ENCODE results near the gene IDE. TPM values are rescaled to one million over a fixed set of nuclear protein-coding genes. Genes with fewer than 3 reads are reported as not detected.

The IDE gene
- total RNA-seq, 1 experiment from 2014 or later, result 56.2 TPM

GRCh38 chr10:92552310-92552709 lies 21.6 kb downstream of the IDE start:
- Histone ChIP-seq H3K27me3 (ENCODE audit: low read length) (no peaks in the 10 kb centered on the region), H2AFZ (ENCODE audit: low read length) (no peak overlapping the region), H3K4me1 (ENCODE audit: low read length) (peaks cover 3% of the 10 kb centered on the region), H3K9me3 (ENCODE audit: low read length) (no peaks in the 10 kb centered on the region), H3K27ac (ENCODE audit: low read length) (no peak overlapping the region), H4K20me1 (ENCODE audit: insufficient read depth, low read depth, low read length) (no peaks in the 10 kb centered on the region), H3K36me3 (ENCODE audit: insufficient read depth, low read length) (peaks cover 13% of the 10 kb centered on the region), H3K4me2 (ENCODE audit: low read depth, low read length, poor library complexity, severe bottlenecking) (no peak overlapping the region), H3K9me2 (replicated peaks; ENCODE audit: insufficient read depth, low read length) (no peaks in the 10 kb centered on the region), H3K9ac (ENCODE audit: low read length) (no peak overlapping the region), H3K4me3 (ENCODE audit: low read length) (no peak overlapping the region), H3K79me2 (ENCODE audit: low read length) (peaks cover 40% of the 10 kb centered on the region)
- no peak for DNase-seq

DNA sequence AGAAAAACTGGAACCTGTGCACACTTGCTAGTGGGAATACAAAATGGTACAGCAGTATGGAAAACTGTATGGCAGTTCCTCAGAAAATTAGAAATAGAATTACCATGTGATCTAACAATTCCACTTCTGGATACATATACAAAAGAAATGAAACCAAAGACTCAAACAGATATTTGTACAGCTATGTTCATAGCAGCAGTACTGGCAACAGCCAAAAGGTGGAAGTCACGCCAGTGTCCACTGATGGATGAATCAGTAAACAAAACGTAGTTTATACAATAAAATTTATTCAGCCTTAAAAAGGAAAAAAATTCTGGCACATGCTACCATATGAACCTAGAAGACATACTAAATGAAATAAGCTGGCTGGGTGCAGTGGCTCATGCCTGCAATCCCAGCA lies 23.0 kb downstream of the IDE start:
- Histone ChIP-seq H3K9ac (ENCODE audit: low read length) (no peak overlapping the region), H4K20me1 (ENCODE audit: insufficient read depth, low read depth, low read length) (no peaks in the 10 kb centered on the region), H3K4me3 (ENCODE audit: low read length) (no peak overlapping the region), H3K4me1 (ENCODE audit: low read length) (peaks cover 12% of the 10 kb centered on the region), H3K36me3 (ENCODE audit: insufficient read depth, low read length) (peaks cover 13% of the 10 kb centered on the region), H3K27ac (ENCODE audit: low read length) (no peak overlapping the region), H3K9me2 (replicated peaks; ENCODE audit: insufficient read depth, low read length) (no peaks in the 10 kb centered on the region), H3K9me3 (ENCODE audit: low read length) (no peaks in the 10 kb centered on the region), H3K27me3 (ENCODE audit: low read length) (no peaks in the 10 kb centered on the region), H3K79me2 (ENCODE audit: low read length) (peaks cover 53% of the 10 kb centered on the region), H2AFZ (ENCODE audit: low read length) (no peak overlapping the region), H3K4me2 (ENCODE audit: low read depth, low read length, poor library complexity, severe bottlenecking) (no peak overlapping the region)
- no peak for DNase-seq

GRCh38 chr10:92547676-92548075 lies 26.2 kb downstream of the IDE start:
- Histone ChIP-seq H3K27me3 (ENCODE audit: low read length) (no peaks in the 10 kb centered on the region), H3K9me2 (replicated peaks; ENCODE audit: insufficient read depth, low read length) (no peaks in the 10 kb centered on the region), H3K4me2 (ENCODE audit: low read depth, low read length, poor library complexity, severe bottlenecking) (no peak overlapping the region), H3K9ac (ENCODE audit: low read length) (no peak overlapping the region), H3K36me3 (ENCODE audit: insufficient read depth, low read length) (no peaks in the 10 kb centered on the region), H2AFZ (ENCODE audit: low read length) (no peak overlapping the region), H4K20me1 (ENCODE audit: insufficient read depth, low read depth, low read length) (no peaks in the 10 kb centered on the region), H3K27ac (ENCODE audit: low read length) (no peak overlapping the region), H3K79me2 (ENCODE audit: low read length) (peaks cover 72% of the 10 kb centered on the region), H3K4me3 (ENCODE audit: low read length) (no peak overlapping the region), H3K4me1 (ENCODE audit: low read length) (peaks cover 38% of the 10 kb centered on the region), H3K9me3 (ENCODE audit: low read length) (no peaks in the 10 kb centered on the region)
- DNase-seq, result no peak

DNA sequence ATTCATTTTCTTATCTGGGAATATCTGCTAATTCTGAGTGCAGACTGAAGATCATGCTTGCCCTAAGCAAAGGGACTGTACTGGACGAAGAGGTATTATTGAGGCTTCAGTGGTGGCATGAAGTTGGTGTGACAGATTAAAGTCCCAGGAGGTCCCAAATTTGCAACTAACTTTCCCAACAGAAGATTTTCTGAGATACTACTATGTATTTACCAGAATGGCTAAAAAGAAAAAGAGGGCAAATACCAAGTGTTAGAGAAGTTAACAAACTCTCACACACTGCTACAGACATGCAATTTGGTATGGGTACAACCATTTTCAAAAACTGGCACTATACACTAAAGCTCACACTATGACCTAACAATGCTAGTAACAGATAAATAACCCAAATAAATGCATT lies 28.3 kb downstream of the IDE start:
- peaks cover 79% of the 10 kb centered on the region for H3K79me2 ChIP-seq (ENCODE audit: low read length)
- H3K27me3 ChIP-seq (ENCODE audit: low read length), result no peaks in the 10 kb centered on the region
- no peaks in the 10 kb centered on the region for H4K20me1 ChIP-seq (ENCODE audit: insufficient read depth, low read depth, low read length)
- H3K4me1 ChIP-seq (ENCODE audit: low read length), result peaks cover 59% of the 10 kb centered on the region
- no peaks in the 10 kb centered on the region for H3K36me3 ChIP-seq (ENCODE audit: insufficient read depth, low read length)
- no peak overlapping the region for H2AFZ ChIP-seq (ENCODE audit: low read length)
- H3K27ac ChIP-seq (ENCODE audit: low read length), result peak overlapping the region; percentile 66
- H3K9me3 ChIP-seq (ENCODE audit: low read length), result no peaks in the 10 kb centered on the region
- no peaks in the 10 kb centered on the region for H3K9me2 ChIP-seq (replicated peaks; ENCODE audit: insufficient read depth, low read length)
- no peak overlapping the region for H3K4me2 ChIP-seq (ENCODE audit: low read depth, low read length, poor library complexity, severe bottlenecking)
- no peak for DNase-seq
- H3K4me3 ChIP-seq (ENCODE audit: low read length), result no peak overlapping the region
- no peak overlapping the region for H3K9ac ChIP-seq (ENCODE audit: low read length)

GRCh38 chr10:92544296-92544695 lies 29.6 kb downstream of the IDE start:
- Histone ChIP-seq H3K36me3 (ENCODE audit: insufficient read depth, low read length) (no peaks in the 10 kb centered on the region), H3K27me3 (ENCODE audit: low read length) (no peaks in the 10 kb centered on the region), H4K20me1 (ENCODE audit: insufficient read depth, low read depth, low read length) (no peaks in the 10 kb centered on the region), H3K9ac (ENCODE audit: low read length) (no peak overlapping the region), H3K9me2 (replicated peaks; ENCODE audit: insufficient read depth, low read length) (no peaks in the 10 kb centered on the region), H3K9me3 (ENCODE audit: low read length) (no peaks in the 10 kb centered on the region), H2AFZ (ENCODE audit: low read length) (no peak overlapping the region), H3K27ac (ENCODE audit: low read length) (peak overlapping the region; percentile 66), H3K4me3 (ENCODE audit: low read length) (no peak overlapping the region), H3K4me1 (ENCODE audit: low read length) (peaks cover 66% of the 10 kb centered on the region), H3K79me2 (ENCODE audit: low read length) (peaks cover 88% of the 10 kb centered on the region), H3K4me2 (ENCODE audit: low read depth, low read length, poor library complexity, severe bottlenecking) (peak overlapping the region; percentile 15)
- DNase-seq, result peak; percentile 42

DNA sequence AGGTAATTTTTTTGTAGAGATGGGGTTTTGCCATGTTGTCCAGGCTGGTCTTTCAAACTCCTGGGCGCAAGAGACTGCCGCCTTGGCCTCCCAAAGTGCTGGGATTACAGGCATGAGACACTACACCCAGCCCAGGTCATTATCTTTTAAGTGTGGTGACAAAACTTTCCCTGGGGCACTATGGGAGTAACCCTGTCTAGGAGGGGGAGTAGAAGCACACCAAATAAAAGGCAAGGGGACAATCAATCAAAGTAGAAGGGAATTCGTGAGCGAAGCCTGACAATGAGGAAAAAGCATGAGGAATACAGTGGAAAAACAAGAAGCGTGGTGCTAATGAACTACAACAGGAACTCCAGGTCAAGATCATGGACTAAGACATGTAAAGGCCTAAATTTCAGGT lies 31.4 kb downstream of the IDE start:
- Histone ChIP-seq H3K27me3 (ENCODE audit: low read length) (no peaks in the 10 kb centered on the region), H3K79me2 (ENCODE audit: low read length) (peaks cover 91% of the 10 kb centered on the region), H3K4me2 (ENCODE audit: low read depth, low read length, poor library complexity, severe bottlenecking) (peak overlapping the region; percentile 68), H3K36me3 (ENCODE audit: insufficient read depth, low read length) (no peaks in the 10 kb centered on the region), H3K9ac (ENCODE audit: low read length) (no peak overlapping the region), H3K4me3 (ENCODE audit: low read length) (no peak overlapping the region), H3K9me3 (ENCODE audit: low read length) (no peaks in the 10 kb centered on the region), H3K4me1 (ENCODE audit: low read length) (peaks cover 70% of the 10 kb centered on the region), H4K20me1 (ENCODE audit: insufficient read depth, low read depth, low read length) (no peaks in the 10 kb centered on the region), H3K9me2 (replicated peaks; ENCODE audit: insufficient read depth, low read length) (no peaks in the 10 kb centered on the region), H3K27ac (ENCODE audit: low read length) (peak overlapping the region; percentile 88), H2AFZ (ENCODE audit: low read length) (no peak overlapping the region)
- no peak for DNase-seq

DNA sequence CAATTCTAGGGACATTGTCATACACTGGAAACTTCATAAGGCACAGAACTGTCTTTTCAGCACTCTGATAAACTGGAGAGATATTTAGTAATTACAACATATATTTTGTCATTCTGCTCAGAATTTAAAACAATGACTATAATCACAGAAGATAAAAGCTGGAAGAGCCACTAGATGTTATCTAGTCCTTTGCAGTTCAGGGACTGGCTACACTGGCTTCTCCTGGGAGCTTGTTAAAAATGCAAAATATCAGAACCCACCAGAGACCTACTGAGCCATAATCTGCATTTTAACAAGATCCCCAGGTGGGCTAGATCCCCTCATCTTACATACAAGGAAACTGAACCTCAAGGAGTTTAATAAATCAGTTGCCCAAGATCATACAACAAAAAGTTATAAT lies 32.3 kb downstream of the IDE start:
- H3K79me2 ChIP-seq (ENCODE audit: low read length), result peaks cover 88% of the 10 kb centered on the region
- H2AFZ ChIP-seq (ENCODE audit: low read length), result no peak overlapping the region
- H3K9ac ChIP-seq (ENCODE audit: low read length), result peak overlapping the region; percentile 41; the same call in 1 of the 2 replicates
- H3K36me3 ChIP-seq (ENCODE audit: insufficient read depth, low read length), result no peaks in the 10 kb centered on the region
- no peaks in the 10 kb centered on the region for H3K9me2 ChIP-seq (replicated peaks; ENCODE audit: insufficient read depth, low read length)
- H4K20me1 ChIP-seq (ENCODE audit: insufficient read depth, low read depth, low read length), result no peaks in the 10 kb centered on the region
- DNase-seq, result no peak
- H3K27ac ChIP-seq (ENCODE audit: low read length), result peak overlapping the region; percentile 88
- H3K4me3 ChIP-seq (ENCODE audit: low read length), result peak overlapping the region; percentile 50
- H3K4me2 ChIP-seq (ENCODE audit: low read depth, low read length, poor library complexity, severe bottlenecking), result peak overlapping the region; percentile 68
- no peaks in the 10 kb centered on the region for H3K9me3 ChIP-seq (ENCODE audit: low read length)
- H3K27me3 ChIP-seq (ENCODE audit: low read length), result no peaks in the 10 kb centered on the region
- H3K4me1 ChIP-seq (ENCODE audit: low read length), result peaks cover 66% of the 10 kb centered on the region

- H3K27ac ChIP-seq (ENCODE audit: low read length), result peak overlapping the region; percentile 45; the same call in 1 of the 2 replicates
Observed at GRCh38 chr10:92538231-92538958, 35.5 kb downstream of the IDE start.

More at GRCh38 chr10:92538231-92538958, 35.5 kb downstream of the IDE start:
- H3K4me2 ChIP-seq (ENCODE audit: low read depth, low read length, poor library complexity, severe bottlenecking), result no peak overlapping the region
- no peak for DNase-seq
- no peak overlapping the region for H2AFZ ChIP-seq (ENCODE audit: low read length)
- H3K9me3 ChIP-seq (ENCODE audit: low read length), result no peaks in the 10 kb centered on the region
- no peaks in the 10 kb centered on the region for H4K20me1 ChIP-seq (ENCODE audit: insufficient read depth, low read depth, low read length)
- H3K36me3 ChIP-seq (ENCODE audit: insufficient read depth, low read length), result no peaks in the 10 kb centered on the region
- no peak overlapping the region for H3K9ac ChIP-seq (ENCODE audit: low read length)
- no peaks in the 10 kb centered on the region for H3K27me3 ChIP-seq (ENCODE audit: low read length)
- no peak overlapping the region for H3K4me3 ChIP-seq (ENCODE audit: low read length)
- no peaks in the 10 kb centered on the region for H3K9me2 ChIP-seq (replicated peaks; ENCODE audit: insufficient read depth, low read length)
- H3K4me1 ChIP-seq (ENCODE audit: low read length), result peaks cover 41% of the 10 kb centered on the region
- peaks cover 62% of the 10 kb centered on the region for H3K79me2 ChIP-seq (ENCODE audit: low read length)
